HG02885 (cell line): ENCODE results near the gene CORO2B.

Source experiments
- ATAC-seq: cut with Tn5 transposase; IDR thresholded peaks from one replicate; pipeline ENCODE4 v1.9.1; 2021; ENCODE audit warnings: mild to moderate bottlenecking; ENCODE audit not compliant: unreplicated experiment, poor library complexity

Gene CORO2B

DNA sequence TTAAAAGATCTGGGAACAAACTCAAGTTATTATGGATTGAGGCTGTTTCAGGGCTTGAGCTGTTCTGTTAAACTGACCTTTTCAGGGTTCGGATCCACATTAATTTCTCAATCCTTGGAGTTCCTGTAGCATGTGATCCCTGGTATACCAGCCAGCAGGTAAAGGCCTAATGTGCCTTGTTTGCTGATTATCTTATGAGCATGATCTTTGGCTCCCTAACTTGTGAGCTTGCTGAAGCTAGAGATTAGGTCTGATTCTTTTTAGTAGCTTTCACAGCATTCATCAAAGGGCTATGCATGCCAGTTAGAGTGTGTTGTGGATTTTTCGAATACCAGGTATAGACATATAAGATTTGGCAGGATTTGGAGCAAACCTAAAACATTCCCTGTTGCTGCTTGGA, 10.3 kb downstream of the CORO2B start:
- no peak for ATAC-seq

DNA sequence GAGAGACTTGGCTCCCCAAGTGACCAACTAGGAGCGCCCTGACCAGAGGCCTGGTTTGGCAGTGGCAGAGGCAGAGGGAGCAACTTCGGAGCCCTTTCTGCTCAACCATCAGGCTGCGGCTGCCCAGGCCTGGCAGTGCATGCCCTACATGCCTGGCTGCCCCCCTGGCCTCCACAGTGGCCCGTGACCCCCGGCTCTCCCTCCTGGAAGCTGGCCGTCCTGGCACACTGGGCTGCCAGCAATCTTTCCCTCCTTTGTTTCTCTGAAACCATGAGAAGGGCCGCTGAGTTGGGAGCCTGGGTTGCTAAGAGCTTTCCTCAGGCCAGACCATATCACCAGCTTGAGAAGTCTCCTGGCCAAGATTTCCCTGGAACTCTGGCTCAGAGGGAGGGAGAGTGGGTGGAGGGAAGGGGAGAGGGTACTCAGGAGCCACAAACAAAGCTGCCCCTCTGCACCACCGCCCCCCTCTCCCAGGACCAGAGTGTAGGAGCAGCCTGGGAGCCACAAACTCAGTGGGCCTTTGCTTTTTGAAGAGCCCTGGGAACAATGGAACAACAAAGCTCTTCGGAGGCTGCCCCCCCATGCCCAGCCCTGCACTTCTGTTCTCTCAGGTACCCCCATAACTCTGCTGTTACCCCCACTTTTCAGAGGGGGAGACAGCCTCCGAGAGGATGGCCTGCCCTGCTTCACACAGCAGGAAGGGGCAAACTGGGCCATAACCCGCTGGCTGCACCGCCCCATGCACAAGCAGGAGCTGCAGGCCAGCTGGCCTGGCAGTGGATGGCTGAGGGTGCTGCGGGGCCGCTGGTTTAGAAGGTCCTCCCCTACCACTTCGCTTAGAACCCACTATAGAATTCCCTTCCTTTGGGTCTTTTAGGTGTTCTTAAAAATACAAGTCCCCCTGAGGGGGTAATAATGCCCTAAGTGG, 11.3 kb downstream of the CORO2B start:
- no peak for ATAC-seq

DNA sequence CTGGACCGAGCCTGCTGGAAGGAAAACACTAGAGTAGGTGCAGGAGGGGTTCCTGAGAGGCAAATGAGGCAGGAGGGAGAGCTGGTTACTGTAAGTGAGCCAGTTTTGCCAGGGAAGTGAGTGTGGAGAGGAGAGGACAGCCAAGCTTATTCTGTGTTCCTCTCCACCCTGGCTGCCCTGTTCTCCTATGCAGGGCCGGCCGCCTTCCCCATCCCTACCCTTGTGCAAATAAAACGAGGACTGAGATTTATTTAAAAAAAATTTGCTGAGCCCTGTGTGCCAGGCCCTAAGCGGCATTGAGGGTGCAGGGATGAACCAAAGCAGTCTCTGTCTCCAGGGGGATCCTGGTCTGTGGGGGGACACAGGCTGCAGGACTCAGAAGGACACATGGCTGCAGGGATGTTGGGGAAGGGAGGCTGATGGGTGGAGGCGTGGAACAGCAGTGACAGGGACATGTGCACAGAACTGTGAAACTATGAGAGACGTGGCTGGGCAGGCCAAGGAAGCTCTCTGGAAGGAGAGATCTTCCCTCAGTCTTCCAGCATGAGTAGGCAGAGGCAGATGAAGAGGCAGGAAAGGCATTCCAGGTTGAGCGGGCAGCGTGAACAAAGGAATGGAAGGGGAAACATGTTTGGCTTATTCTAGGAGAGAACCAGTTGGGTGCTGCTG, 12.1 kb downstream of the CORO2B start:
- no peak for ATAC-seq

DNA sequence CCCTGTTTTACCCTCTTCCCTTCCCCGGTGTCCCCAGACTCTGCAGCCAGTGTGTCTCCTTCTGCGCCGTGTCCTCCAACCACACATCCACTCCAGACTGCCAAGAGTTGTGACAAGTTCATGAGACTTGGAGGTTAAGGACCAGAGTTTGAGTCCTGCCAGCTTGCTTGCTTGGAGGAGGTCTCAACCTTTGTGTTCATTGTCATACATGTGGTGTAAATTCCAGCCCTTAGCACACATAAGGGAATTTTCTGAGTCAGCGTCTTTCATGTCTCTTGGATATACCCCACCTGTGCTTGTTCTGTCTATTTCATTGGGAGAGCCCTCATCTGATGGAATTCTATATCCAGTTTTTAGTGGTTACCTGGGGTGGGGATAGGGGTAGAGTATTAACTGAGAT, 13.3 kb downstream of the CORO2B start:
- ATAC-seq: no peak

DNA sequence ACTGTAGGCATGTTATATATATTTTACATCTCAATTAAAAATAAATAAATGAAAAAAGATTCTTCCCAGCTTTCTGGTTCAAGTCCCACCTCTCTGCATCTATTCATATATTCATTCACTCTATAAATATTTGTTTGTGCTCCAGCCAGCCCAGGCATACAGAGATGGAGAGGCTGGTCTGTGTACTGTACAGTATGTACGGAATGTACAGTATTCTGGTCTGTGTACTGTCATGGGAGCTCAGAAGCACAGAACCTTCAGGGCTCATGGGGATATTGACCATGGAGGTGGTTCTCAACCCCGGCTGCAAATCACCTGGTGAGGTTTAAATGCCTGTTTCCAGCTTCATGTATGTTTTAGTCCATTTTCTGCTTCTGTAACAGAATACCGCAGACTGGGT, 13.8 kb downstream of the CORO2B start:
- no peak for ATAC-seq

DNA sequence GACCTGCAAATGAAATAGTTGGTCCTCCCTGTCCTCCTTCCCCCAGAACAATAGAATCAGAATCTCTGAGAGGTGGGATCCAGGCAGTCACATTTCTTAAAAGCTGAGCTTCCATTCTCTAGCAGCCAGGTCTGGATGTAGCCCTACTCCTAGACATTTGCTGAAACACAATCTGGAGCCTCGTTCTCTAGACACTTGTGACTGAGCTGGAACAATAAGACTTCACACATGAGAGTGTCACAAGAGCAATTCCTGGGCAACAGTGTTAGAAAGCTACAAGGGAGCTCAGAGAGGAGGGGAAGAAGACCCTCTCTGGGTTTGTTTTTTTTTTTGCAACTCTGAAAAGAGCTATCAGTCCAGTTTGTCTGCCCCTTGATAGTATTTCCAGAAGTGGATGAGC, 14.5 kb downstream of the CORO2B start:
- no peak for ATAC-seq

DNA sequence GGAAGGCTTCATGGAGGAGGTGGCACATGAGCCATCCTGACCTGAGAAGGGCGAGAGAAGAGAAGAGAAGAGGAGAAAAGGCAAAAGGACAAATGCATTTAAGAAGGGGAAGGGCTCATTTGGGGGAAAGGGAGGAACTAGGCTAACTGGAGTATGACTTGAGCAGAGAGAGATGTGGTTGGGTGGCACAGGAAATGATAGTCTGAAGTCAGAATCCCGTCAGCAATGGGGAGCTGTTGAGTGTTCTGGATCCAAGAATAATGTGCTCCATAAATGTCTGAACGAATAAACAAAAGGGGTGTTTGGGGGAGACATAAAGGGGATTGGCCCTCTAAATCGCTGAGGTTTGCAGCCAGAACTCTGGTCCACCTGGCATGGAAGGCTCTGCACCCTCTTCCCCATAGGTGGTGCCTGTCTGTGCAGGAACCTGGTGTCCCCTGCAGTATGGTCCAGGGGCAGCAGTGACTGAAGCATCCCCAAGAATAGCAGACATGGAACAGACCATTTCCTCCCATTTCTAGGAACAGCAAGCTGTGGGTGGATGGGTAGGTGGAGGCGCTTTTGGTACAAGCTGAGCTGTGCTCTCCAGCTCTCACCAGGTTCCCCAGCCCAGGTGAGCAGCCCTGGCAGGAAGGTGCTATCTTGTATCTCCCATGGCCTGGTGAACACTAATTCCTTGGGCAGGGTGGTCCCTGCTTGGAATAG, 15.2 kb downstream of the CORO2B start:
- no peak for ATAC-seq

DNA sequence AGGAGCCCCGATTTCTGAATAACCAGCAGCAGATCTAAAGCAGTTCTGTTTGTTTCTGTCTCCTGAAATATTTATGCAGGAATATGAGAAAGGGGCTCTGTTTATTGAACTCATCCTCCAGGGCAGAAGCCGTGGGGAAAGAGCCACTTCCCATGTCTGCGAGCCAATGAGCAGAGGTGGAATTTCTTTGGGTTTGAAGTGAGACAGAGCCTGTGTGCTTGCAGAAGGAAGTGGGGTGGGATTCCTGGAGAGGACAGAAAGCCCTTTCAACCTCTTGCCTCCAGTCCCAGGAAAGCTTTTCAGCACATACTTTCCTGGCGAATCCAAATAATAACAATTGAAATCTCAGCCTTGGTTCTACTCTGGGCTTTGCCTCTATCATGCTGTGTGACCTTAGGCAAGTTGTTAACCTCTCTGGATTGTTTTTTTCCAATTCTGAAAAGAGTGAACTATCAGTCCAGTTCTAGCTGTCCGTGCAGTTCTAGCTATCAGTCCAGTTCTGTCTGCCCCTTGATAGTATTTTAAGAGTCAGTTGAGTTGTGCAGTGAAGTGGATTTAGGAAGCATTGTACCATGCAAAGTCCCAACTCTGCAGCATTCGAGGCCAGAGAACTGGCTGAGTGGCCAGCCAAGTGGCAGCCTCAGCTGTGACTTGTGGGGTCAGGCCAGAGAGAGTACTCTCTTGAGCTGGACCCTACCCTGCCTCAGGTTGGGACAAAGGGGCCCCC, 15.9 kb downstream of the CORO2B start:
- ATAC-seq: no peak

DNA sequence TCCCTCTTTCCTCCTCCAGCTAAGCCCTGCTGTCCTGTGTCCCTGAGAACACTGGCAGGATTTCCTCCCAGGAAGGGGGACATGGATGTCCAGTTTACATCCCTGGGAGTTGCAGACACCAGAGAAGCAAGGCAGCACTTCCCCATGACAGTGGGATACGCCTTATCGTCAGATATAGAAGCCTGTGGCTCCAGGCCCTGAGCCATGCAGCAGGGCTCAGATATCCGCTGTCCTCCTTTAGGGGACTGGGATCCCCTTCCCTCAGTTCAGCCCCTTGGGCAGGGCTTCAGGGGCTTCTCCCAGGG, 16.4 kb downstream of the CORO2B start:
- ATAC-seq: no peak

DNA sequence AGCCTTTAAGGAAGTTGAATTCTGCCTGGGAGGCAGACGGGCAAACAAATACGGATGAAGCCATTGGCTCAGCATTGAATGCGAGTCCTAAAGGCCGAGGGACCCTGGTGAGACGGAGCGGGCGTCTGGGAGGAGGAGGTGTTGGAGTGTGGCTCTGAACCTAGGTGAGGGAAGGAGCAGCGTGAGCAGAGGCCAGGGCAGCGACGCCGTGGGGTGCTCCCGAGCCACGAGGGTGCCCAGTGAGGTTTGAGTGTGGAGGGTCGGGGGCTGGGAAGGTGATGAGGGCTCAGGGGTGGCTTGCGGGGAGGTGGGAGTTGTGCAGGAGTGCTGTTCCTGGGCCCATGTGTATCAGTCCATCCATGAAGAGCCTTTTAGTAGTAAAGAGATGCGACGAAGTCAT, 17.0 kb downstream of the CORO2B start:
- ATAC-seq: no peak

DNA sequence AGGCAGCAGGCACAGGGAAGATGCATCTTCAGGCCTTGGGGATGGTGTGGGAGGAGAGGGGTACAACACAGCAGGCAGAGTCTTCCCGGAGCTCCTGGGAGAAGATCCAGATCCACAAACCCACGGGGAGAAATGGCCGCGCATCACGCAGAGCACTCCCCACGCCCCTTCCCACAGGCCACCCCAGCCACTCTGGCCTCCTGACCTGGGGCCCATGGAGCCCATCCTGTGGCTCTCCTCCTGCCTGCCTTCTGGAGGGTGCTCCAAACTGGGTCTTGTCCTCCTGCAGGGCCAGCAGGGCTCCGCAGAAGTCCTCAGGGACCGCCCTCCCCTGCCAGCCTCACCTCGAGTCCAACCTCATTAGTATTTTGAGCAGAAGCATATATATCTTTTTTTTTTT, 17.9 kb downstream of the CORO2B start:
- no peak for ATAC-seq

DNA sequence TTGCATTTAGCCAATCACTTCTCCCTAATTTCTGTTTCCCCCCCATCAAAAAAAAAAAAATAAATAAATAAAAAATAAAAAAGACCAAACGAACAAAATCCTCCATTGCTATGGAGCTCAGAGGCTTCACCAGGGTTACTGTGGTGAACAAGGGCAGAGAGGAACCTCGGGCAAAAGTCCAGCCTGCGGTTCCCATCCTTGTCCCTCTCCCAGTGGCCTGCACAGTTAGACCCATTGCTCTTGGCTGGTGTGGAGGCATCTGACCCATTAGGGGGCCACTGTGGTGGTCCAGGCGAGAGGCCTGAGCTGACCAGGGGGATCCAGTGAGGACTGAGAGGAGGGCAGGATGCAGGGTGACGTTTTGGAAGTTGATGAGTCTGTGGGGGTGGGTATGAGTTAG, 18.8 kb downstream of the CORO2B start:
- ATAC-seq: no peak

DNA sequence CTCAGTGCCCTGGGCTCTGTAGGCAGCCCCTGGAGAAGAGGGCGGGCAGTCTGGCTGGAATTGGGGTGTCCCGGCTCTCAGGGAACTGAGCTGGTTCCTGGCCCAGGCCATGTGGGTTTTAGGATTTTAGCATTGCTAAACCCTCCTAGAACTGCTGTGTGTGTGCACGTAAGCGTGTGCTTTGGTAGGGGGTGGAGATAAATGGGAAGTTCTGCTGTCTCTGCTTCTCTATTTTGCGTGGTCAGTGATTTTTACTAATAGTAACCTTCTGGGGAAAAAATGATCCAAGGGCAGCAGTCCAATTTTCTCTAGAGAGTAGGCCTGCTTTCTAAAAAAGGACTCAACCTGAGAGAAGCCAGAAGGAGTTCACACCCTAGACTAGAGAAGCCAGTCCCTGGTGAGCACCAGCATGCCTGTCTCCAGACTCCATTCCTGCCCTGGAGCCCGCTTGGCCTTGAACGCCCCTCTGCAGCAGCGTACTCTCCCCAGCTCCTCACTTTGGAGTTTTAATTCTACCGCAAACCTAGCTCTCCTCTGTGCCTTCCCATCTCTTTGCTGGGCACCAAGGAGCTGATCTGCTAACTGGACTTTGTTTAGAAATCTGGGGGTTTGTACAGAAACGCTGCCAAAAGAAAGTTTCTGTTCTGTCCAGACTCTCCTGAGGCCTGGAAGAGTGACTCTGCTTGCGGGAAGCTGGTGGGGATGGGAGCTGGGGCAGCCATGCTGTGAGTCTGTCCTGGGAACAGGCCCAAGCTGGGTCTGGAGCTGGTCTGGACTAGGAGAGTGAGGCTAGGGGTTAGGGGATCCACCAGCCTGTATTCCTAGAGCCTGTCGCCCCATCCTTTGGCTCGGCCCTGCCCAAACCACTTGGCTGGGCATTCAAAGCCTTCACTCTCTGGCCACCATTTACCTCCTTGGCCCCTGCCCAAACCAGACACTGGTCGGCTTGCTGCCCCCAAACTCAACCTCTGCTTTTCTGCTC, 19.7 kb downstream of the CORO2B start:
- no peak for ATAC-seq

DNA sequence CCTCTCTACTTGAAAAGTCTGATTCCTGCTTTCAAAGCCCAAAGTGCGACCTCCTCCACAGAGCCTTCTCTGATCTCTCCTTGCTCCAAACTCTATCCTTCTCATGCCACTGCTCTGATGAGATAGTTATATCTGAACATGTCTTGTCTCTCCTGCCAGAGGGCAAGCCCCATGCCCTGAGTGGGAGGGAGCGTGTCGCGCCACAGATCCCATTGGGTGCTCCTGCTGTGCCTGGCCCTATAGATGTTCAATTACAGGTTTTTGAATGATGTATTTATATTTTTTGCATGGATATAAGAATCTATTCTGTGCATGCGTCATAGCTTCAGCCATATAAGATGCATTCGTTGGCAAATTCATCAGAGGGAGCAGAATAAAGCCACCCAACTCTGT, 20.4 kb downstream of the CORO2B start:
- no peak for ATAC-seq

DNA sequence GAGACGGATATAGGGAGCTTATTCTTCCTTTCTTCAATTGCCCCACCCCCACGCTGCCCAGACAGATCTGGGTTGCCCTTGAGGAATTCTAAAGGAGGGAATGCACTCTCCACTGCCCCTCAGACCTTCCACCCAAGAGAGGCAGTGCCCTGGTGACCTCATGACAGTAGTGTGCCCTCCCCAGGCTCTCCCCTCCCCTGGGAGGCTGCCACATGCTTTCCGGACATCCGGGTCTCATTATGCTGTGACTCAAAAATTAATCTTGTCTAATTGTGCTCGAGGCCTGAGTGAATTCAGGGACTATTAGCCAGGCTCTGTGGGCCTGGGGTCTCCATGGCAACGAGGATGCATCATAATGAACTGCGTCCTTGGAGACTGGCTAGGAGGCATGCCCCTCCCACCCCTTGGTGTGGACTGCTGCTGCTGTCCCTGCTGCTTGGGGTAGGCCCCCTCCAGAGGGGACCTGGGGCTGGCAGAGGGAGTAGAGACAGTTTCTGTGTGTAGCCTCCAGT, 20.8 kb downstream of the CORO2B start:
- ATAC-seq: no peak

DNA sequence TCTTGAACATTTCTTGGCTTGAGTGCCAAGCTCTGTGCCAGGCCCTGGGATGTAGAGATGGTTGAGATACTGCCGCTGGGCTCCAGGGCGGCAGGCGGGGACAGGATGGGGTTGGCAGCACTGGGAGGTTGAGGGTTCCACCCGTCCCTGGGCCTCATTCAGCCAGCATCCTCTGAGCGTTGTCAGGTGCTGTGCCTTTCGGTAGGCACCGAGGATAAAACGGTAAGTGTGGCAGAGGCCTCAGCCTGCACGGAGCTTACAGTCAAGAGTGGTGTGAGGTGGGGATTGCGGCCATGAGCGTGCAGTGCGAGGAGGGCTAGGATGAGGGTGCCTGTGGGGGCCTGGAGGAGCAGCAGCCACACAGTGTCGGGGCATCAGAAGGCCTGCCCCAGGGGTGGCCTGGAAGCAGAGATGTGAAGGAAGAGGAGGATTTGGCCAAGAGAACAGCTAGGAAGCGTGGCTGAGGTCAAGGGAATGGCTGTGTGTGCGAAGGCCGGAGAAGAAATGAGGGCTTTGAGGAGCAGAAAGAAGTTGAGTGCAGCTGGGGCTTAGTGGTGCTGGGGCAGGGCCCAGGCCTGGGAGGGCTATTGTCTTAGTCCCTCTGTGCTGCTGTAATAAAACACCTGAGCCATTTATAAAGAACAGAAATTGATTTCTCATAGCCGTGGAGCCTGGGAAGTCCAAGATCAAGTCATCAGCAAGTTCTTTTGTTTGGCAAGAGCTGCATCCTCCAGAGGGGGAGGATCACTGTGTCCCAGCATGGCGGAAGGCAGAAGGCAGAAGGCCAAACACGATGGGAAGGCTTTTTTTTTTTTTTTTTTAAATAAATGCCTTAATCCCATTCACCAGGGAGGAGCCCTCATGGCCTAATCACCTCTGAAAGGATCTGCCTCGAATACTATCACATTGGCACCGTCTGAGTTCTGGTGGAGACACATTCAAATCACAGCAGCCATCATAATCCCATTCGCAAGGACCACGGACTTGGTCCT, 22.7 kb downstream of the CORO2B start:
- no peak for ATAC-seq

DNA sequence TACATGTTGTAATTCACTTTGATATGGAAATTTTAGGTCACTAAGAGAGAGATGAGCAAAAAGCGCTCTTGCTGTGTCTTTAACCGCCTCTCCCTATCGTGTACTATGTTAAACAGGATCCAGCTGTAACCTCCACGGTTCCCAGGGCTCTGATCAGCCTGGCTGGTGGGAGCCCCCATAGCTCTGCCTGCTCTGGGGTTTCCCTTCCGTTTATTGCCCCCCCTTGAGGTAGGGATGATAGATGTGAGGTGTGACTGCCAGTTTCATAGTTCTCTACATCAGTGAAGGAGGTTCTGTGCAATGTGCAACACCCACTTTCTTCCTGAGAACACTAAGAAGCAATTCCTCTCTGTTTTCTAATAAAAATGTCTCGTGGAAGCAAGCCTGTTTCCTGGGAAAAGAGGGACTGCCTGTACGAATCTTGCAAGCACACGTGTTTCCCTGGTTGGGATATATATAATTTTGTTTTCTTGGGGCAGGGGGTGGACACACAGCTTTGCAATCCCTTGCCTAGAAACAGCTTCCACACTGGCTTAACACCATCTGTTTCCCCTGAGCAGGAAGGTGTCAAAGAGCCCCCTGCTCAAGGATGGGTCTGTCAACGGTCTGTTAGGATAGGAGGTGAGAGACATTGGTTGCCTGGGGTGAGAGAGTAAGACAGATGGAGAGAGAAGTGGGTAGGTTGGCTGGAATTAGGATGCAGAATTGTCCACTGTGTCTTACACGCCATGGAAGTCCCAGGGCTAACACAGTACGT, 23.8 kb downstream of the CORO2B start:
- no peak for ATAC-seq

DNA sequence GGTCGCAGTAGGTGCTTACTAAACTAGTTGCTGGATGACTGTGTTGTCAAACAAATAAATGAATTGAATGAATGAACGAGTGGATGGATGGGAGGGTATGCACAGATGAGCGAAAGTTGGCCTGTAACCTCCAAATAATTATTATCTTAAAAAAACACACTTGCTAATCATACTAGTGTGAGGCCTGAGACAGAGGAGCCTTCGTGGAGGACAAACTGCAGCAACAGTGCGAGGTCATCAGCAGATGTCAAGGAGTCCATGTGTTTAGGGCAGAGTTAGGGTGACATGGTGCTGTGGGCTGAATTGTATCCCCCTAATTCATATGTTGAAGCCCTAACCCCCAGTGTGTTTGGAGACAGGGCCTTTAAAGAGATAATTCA, 24.4 kb downstream of the CORO2B start:
- ATAC-seq: no peak
